CD4-positive, alpha-beta T cell treated with Interleukin-6 for 4 hours (primary cell): ENCODE data around the gene TNS3.

Source experiments
- DNase-seq: peaks from one replicate; pipeline ENCODE4 v3.0.0-alpha.2; 2020; ENCODE audit warnings: mixed read lengths

The TNS3 gene

DNA sequence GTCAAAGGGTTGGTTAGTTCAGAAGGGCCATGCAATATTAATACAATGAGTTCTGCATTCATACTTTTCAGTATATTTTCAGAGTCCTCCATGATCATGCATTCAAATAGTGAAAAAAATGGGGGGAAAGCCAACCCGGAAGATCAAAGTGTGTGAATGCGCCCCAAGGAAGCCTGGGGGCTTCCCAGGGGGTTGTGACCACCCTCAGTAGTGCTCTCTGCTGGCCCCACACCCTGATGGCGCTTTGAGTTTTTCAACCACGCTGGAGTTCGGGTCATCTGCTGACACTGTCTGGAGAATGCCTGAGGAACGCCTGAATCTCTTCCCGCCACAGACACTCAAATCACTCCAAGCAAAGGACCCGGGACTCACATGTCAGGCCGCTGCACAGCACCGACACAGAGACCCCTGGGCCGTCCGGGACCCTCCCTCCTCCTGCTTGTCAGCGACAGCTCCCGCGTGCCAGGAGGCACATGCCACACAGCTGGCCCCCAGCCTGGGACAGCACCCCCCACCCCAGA is 1.0 kb downstream of the TNS3 start:
- DNase-seq: no peak

DNA sequence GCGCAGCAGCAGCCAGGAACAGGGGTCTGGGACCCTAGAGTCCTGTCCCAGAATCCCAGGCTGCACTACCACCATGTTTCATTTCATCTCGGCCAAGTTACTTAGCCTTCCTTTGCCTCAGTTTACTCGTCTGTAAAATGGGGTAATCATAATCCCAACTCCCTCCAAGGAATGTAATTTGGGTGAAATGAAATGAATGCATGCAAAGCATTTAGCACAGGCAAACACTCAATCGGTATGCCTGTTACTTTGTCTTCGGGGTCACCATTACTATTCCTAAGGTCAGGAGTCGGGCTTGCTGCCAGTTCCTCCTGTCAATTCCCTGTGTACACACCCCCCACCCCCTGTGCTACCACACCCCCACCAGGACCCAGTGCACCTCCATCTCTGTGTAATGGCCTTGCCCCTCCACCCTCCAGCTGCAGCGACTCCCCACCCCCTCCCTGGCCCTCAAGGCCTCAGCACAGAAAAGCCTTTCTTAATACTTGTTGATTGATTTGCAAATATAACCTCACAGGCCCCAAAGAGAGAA is 1.7 kb downstream of the TNS3 start:
- no peak for DNase-seq

DNA sequence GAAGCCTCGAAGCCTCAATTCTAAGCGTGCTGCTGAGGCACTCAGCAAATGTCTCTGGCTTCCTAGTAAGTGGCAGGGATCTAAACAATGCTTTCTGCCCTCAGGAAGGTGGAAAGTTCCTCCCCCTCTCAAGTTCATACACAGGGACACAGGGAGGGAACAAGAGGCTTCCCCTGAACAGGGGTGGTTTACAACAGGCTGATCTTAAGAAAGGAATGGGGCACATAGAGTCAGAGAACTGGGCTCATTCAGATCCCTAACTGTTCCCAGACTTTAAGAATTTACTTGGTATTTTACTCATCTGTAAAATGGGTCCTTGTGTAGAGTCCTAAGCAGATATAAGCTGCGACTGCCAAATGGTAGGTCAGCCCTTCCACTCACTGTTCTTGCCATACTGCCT is 2.5 kb downstream of the TNS3 start:
- no peak for DNase-seq

DNA sequence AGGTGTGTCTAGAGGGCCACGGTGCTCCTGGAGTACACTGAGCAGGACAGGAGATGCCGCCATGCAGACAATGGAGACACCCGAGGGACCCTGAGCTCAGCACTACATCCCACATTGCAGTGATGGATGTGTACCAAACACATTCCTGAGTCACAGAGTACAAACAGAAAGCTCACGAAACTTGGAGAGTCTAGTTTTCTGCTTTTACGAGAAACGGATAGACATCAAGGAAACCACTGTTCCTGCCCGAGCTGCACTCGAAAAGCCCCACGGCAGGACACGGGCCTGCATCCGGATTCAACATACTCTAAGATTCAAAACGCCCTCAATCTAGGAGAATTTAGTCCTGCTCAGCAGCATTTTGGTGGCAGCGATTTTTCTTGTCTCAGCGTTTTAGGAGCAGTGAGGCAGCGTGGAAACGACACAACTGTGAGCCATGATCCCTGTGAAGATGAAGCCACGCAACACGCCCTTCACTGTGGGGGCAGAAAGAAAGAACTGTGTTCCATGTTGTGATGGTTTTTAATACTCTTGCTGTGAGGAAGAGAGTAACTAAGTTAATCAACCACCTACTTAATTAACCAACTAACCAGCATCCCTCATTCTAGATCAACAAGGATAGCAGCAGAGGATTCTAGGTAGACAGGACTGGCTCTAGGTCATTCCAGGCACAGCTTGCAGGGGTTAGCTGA is 3.2 kb downstream of the TNS3 start:
- no peak for DNase-seq

DNA sequence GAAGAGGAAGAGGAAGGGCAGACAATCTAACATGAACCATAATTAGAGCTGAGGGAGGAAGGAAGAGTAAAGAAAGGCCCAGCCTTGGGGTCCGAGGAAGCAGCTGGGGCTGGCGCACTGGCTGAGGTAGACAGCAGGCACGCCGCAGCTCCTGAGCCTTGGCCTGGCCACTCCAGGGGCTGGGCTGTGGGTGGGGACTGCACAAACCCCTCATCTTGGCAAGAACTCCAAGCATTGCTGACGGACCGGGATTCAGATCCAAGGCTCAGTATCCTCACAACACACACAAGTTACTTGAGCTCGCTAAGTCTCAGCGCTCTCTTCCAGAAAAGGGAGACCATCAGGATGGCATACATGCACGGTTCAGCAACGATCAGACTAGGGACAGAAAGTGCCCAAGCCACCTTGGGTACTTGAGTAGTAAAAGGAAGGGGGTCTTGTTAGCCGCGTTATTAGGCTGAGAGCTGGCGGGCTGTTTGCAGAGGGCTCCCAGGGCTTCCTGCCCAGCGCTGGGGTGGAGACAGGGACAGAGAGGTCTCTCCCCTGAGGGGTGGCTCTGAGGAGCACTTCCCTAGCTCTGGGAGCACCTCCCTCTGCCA is 4.5 kb downstream of the TNS3 start:
- DNase-seq: no peak

DNA sequence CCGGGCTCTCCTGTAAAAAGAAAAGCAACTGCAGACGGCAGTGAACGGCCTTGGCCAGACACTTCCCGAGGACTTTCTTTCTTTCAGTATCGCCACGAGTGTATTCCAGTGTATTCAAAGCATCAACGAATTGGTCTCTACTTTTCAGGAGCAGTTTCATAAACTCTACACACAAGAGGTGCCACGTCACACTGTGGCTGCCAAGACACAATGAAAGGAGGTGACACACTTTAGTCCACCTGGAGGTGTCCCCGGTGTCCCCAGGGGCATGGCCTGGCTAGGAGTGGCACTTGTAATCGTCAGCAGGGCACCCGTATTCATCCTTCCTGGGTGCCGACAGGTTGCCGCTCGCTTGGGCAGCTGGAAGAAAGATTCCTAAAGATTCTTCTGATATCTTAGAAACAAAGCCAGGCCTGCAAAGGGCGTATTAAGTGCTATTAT is 5.0 kb downstream of the TNS3 start:
- no peak for DNase-seq

DNA sequence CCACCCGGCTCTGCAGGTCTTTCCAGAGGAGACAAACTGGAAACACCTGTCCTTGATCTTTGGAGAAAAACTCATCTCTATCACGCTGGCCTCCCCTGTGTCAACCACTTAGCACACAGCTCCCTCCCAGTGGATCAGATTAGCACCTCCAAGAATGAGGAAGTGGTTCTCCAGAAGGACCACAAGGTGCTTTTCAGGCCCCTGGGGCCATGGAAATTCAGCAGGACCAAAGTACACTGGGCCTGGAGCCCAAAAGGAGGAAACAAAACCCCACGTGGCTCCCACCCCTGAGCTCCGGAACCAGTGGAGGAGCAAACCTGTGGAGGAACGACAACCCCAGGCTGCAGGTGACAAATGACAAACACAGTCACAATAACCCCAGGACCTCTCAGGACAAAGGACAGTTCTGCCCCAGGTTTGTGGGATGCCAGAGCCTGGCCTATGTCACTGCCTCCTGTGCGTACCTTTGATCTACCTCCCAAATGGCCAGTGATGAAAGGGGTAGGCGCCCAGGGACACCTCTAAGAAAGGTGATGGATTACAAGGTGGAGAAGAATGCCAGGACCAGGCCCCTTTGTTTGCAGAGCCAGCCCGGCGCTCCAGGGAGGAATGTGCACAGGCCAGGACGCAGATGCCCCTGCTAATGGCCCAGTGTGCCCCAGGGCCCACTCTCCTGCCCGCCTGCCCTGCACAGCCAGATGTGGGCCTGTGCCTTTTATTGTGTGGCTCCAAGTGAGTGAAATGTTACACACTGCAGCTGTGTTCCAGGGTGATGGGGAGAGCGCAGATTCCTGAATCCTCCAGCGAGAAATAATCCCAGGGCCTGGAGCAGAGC is 5.7 kb downstream of the TNS3 start:
- no peak for DNase-seq

DNA sequence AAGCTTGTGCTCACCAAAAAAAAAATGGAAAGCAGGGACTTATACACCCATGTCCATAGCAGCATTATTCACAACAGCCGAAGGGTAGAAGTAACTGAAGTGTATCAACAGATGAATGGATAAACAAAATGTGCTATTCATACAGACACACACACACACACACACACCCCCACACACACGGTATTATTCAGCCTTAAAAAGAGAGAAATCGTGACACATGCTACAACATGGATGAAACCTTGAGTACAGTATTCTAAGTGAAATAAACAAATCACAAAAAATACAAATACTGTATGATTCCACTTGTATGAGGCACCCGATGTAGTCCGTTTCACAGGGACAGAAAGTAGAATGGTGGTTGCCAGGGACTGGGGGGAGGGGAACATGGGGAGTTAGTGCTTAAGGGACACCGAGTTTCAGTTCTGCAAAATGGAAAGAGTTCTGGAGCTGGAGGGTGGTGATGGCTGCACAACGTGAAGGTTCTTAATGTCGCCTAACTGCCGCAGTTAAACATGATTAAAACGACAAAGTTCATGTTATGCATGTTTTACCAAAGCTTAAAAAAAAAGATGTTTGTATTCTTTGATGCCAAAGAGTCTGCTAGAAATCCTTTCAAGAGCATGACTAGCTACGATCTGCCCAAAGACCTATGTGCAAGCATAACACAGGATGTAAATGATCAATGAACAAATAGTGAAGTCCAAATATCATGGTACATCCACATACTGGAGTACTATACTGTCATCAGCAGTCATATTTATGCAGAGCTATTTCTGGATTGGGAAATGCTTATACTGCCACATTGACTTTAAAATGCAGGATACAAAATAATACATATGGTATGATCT is 7.2 kb downstream of the TNS3 start:
- DNase-seq: no peak

DNA sequence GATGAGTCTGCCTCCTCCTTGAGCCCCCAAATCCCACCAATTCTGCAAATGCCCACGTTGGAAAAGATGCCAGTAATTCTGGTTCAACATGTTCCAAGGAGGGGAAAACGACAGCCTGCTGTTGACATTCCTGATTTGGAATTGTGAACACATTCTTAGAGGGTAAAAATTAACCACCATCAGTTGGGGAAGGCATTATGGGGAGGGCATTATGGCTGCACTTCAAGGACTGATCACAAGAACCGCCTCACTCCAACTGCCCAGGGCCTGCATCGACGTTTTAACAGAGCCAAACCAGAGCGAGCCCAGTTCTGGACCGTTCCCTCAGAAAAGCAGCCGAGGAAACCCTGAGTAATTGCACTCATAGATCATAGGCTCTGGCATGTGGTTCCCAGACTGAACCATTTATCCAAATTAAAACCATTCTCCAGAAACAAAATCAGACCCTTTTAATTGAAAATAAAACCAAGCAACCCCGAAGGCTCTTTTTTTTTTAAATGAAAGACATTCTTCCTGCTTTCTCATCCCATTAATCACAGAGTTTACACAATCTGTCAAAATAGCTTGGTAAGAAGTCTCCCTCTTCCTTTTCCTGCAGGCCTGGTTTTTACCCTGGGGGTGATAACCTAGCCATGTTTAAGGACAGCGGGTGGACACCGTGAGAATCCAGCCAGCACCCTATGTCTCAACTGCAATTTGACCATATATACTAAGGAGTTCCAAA is 8.0 kb downstream of the TNS3 start:
- DNase-seq: no peak

DNA sequence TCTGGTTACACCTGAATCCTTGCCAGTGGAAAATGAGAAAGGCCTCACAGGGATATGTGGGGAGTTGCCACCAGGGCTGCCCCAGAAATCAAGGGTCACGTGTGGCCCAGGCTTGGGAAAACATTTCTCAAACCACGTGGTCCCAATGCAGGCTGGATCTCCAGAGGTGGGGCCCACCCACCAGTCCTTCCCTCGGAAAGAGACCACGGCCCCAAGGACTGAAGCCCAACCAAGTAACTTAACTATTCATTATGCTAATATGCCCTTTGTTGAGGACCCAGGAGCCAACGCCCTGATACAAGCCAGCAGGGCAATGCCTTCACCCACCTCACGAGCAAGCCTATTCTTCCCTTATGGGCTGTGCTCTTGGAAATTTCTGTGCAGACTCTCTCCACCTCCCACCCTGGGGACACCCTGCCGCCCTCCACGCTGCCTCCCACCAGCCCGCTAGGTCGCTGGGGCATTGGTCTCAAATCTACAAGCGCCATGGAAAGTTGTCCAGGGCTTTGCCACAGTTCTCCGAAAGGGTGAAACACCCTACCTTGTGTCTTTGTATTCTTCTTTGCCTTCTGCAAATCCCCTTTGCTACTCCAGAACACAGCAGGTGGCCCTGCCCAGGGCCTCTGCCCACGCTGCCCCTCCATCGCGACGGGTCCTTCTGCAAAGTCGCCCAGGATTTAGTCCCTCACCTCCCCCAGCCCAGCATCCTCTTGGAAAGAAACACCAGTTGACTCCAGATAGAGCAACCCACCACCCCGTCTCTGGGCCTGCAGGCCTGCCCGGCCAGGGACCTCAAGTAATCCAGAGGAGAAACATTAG is 8.8 kb downstream of the TNS3 start:
- DNase-seq: no peak

DNA sequence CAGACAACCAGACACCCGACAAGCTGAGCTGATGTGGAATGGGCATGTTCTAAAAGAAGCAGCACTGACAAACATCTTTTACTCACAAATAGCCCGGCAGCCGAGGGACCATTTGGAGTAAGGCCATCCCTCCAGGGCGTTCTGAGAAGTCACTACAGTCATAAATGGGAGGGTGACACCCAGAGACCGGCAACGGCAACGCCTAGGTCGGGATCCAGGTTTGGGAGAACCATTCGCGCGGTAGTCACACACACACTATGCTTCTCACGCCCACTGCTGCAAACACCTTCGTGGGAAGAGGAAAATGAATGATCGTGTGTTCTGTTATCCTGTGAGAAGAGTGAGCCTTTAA is 9.8 kb downstream of the TNS3 start:
- DNase-seq: no peak

DNA sequence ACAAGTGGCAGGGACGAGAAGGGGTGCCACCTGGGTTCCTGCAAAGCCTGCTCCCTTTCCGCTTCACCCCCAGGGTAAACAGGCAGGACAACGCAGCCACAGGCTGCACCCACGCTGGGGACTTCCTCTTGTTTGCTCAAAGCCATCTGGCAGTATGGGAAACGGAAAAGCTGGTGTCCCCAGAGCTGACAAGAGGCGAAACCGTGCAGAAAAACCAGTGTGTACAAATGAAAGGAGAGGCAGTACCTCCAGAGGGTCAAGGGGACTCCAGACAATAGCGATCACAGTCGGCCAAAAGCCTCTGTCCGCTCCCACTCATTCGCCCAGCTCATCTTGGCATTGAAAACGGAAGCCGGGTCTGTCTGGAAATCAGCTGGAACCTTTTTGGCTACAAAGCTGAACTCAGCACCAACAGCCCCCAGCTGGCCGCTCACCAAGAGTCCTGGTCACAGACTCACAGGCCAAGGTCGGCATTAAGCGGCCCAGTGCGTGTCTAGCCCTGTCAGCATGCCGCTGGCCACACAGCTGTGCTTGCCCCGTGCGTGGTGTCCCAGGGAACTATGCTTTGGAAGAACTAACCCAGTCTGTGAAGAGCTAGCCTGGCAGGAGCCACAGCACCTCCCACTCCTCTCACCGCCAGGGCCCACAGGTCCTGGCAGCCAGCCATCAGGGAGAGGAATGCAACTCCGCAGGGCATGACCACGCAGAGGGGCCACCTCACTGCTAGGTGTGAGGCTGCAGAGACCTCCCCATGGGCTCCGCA is 10.4 kb downstream of the TNS3 start:
- DNase-seq: no peak

DNA sequence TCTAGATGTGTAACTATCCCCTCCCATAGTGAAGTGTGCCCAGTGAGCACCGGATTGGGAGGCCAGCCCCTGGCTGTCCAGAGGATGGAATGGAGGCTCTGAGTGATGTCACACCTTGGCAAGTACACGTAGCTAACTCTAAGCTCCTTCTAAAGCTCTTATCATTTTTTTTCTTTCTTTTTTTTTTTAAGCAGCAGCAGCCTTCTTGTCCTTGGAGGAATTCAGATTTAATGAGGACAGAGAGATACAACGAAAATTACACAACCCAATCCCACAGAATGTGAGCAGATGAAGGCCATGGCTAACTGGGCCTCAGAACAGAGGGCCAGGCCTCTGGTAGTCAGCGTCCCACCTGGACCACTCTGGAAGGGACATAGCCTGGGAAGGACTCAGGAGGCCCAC is 11.3 kb downstream of the TNS3 start:
- no peak for DNase-seq

DNA sequence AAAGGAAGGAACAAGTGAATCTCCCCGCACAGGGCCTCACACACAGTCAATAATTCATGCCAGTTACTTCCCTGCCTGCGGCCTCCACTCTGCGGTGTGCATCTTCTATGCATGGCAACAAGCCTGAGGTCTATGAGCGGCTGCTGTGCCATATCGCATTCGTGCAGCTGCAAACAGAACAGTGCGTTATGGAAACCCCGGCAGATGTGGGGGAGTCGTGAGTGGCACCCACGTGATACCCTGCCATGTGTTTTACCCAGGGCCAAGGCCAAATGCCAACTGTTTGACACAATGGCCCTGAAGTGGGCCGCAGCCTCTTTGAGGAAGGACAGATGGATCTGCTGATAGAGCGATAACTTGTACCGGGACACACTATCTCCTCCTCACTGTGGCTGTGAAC is 13.4 kb downstream of the TNS3 start:
- no peak for DNase-seq

DNA sequence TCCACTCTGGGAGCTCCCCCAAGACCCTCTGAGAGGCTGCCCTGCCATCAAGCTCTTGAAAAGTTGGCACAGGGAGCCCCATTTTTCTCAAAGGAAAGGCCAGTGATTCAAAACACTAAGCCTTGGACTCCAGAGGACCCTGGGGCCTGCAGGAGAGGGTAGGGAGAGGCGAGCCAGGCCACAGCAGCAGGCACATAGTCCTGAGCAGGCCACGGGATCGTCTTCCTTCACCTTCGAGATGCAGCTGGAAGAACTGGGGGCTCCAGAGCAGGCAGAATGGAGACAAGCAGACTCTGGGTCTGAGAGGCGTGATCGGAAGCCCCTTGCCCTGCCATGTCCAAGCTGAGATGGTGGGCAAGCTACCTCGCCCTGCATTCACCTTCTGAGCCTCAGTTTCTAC is 13.9 kb downstream of the TNS3 start:
- DNase-seq: no peak

DNA sequence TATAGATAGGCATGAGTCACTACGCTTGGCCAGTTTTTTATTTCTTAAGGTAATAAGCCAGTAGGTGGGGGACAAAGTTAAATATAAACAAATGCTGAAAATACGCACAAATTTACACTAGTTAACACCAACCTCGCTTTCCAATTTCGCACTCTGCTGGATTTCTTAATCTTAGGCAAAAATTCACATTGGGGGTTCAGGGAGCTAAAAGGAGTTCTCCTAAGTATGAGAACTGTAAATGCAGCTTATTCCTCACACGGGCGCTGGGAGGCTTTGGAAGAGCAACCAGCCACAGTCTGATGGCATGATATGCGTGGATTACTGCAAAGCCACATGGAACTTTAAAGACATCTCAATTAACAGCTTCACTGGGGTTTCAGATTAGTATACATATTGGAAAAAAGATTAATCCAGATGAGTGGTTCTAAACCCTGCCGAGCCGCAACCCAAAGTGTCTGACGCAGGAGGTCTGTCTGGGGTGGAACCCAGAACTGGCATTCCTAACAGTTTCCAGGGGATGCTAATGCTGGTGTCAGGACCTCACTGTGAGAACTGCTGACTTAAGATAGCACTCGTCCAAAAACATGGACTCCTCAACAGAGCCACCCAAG is 16.2 kb downstream of the TNS3 start:
- DNase-seq: no peak

DNA sequence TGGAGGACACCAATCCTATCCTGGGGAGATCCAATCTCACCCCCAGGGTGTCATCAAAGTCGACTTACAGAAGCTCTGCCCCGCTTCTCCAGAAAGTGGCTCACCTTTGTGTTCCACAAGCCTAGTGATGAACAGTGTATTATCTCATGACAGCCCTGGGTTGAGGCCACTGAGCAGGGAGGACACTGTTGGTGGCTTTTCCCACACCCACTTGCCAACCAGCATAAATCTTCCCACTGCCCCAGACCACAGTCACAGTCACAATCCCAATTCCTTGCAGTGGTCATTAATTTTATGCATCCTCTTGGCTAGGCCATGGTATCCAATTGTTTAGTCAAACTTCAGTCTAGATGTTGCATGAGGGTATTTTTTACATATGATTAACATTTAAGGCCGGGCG is 18.4 kb downstream of the TNS3 start:
- no peak for DNase-seq

DNA sequence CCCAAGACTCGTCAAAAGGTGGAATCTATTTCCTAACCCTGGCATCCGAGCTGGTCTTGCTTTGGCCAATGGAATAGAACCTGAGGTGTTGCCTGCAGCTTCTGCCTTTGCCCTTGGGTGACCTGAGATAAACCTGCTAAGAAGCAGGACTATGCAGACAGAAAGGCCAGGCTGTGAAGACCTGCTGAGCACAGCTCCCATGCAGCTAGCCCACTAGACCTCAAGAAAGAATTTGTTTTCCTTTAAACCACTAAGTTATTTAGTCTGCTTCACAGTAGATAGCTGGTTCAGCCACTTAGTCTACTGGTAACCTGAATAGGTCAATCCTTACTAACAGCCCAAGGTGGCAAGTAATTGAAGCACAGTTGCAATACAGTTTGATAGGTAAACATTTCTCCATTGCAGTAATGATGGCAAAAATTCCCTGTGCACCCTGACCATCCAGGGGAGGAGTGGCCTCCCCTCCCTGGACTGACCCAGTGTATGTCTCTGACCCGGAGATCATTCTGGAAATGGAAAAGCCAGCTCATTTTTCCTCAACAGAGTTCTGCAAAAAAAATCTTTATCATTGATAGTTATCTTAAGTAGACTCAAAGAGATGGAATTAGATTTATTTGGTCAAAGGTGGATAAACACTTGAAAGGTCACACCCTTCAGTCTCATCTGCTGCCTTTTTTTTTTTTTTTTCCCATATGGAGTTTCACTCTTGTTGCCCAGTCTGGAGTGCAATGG is 20.0 kb downstream of the TNS3 start:
- no peak for DNase-seq
